GM10248 (cell line): Measurements from ENCODE around the gene CSK.

ENCODE experiments used
- CTCF ChIA-PET: fragments of 300-600 bp; sonication (Branson Sonifier 250); formaldehyde crosslinking; extraction: SDS; loops from one replicate; lab custom pipeline; 2021; ENCODE audit warnings: antibody characterized with exemption; lab: Yijun Ruan, JAX
- POLR2A ChIA-PET: fragments of 350-650 bp; sonication (Branson Sonifier 250); formaldehyde crosslinking; extraction: SDS; loops from one replicate; lab custom pipeline; 2020; ENCODE audit warnings: antibody characterized with exemption; lab: Yijun Ruan, JAX
- DNase-seq: peaks from one replicate; pipeline ENCODE4 v3.0.0; 2012; ENCODE audit errors: extremely low spot score
- CTCF ChIP-seq: IDR thresholded peaks from 2 replicates; pipeline ENCODE4 v1.5.1; 2012; ENCODE audit warnings: mild to moderate bottlenecking, low read depth; ENCODE audit errors: extremely low read depth, missing control alignments, control extremely low read depth

Gene CSK

GRCh38 chr15:74787251-74788041 is 5.6 kb downstream of the CSK start:
- CTCF ChIA-PET: interaction anchor here (0.6 to 35.2 kb wide), 24 partner anchors 12 to 413 kb away, joined by 3 to 1226 read pairs (median 4); partner anchors contain the start of genes CSK and FAM219B
- POLR2A ChIA-PET: interaction anchor here (0.5 to 2.4 kb wide), 7 partner anchors 8 to 144 kb away, joined by 3 to 8 read pairs (median 4); no protein-coding TSS in a partner anchor
- TF ChIP-seq CTCF: peak; percentile 78
- DNase-seq: peak; percentile 82

GRCh38 chr15:74788042-74788682 is 6.3 kb downstream of the CSK start:
- TF ChIP-seq CTCF: no peak
- no peak for DNase-seq
- CTCF ChIA-PET: interaction anchor here (0.7 to 35.2 kb wide), 23 partner anchors 11 to 414 kb away, joined by 3 to 1226 read pairs (median 4); partner anchors contain the start of genes CSK and FAM219B
- POLR2A ChIA-PET: interaction anchor here (0.7 to 2.4 kb wide), 6 partner anchors 8 to 122 kb away, joined by 3 to 8 read pairs (median 4); no protein-coding TSS in a partner anchor

DNA sequence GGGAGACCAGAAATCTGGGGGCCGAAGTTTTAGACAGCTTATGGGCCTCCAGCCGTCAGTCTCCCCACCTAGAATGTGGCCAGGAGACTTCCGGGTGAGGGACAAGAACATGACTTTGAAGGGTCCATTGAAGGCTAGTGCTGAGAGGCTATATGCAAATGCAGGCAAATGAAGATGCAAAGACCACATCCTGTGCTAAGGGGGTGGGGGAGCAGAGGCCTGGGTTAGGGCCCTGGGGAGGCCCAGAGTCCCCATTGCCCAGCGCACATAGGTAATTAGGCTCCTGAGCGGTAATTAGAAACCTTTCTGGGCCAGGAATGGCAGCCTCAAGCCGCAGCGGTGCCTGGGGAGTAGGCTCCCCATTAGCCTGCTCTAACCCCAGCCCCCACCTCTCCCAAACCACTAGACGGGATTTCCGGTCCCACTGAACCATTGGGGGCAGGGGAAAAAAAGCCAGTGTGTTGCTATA is 6.8 kb downstream of the CSK start:
- no peak for TF ChIP-seq CTCF
- ChIA-PET POLR2A (interaction anchor here (0.7 to 2.4 kb wide), 3 partner anchors 11 to 123 kb away, joined by 4 to 8 read pairs (median 7); no protein-coding TSS in a partner anchor), CTCF (interaction anchor here (0.8 to 35.2 kb wide), 12 partner anchors 11 to 368 kb away, joined by 4 to 1226 read pairs (median 7); partner anchors contain the start of genes CSK and FAM219B)
- peak; percentile 75 for DNase-seq

- CTCF ChIA-PET: interaction anchor here (1.0 to 35.2 kb wide), 5 partner anchors 10 to 161 kb away, joined by 3 to 1226 read pairs (median 20); partner anchors contain the start of gene CSK
- TF ChIP-seq CTCF: no peak
- POLR2A ChIA-PET: no interaction called here
Observed at GRCh38 chr15:74789171-74789631, 7.3 kb downstream of the CSK start.

DNA sequence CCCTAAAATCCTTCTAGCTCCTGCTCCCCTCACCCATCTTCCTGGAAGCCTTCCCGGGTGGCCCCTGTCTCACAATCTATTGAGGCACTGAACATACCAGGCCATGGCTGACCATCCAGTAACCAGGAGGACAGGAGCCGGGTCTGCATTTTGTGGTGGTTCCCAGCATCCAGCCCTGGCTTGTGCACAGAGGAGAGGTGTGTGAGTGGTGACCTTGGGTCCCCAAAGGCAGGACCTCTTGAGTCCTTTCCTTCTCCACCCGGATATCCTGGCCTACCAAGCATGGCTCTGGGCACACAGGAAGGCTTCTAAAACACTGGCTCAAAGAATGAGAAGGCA is 7.8 kb downstream of the CSK start:
- ChIA-PET CTCF (interaction anchor here (0.9 to 35.2 kb wide), 5 partner anchors 10 to 112 kb away, joined by 3 to 1226 read pairs (median 3); partner anchors contain the start of gene CSK), POLR2A (no interaction called here)
- DNase-seq: no peak
- no peak for TF ChIP-seq CTCF

More at GRCh38 chr15:74789171-74789631, 7.3 kb downstream of the CSK start:
- DNase-seq: no peak
